ENCODE results near the gene AAMP.

Gene AAMP

DNA sequence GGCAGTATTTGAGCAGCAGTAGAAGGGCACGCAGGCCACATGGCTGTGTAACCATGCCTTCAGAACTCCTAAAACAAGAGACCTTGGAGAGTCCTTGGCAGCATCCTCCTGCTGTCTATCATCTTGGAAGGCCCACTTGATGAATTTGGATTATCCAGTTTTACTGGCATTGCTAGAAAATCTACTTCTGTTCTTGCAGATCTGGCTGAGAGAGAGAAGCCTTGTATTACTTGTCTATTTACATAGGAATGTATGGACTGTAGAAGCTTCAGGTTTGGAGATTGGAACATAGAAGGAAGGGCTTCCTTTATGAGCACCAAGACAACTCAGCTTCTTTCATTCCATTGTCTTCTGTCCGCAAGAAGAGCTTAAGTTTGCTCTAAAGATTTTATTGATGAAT, 25.3 kb downstream of the AAMP start:
- no peak for DNase-seq (ENCODE audit: low read depth)
- TF ChIP-seq CTCF (conservative IDR thresholded peaks at IDR 0.05; ENCODE audit: control insufficient read depth, insufficient read depth, low read depth, low read length): no peak
- H3K4me3 ChIP-seq (ENCODE audit: control insufficient read depth, low read depth, low read length): no peak overlapping the region

DNA sequence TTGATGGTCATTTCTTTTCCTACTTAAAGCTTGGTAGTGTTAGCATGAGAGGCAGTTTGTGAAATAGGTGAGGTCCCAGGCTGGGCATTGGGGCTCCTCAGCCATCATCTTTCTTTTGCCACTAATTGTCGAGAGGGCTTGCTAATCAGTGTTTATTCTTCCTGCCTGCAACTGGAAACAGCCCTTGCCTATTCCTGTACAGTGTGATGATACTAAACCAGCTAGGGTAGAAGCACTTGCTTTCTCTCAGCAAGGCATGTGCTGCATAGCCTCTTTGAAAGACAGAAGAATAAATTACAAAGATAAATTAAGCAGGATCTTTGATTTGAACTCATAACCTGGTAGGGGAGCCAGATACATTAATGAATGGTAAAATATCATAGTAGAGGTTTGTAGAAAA, 25.7 kb downstream of the AAMP start:
- no peak for TF ChIP-seq CTCF (conservative IDR thresholded peaks at IDR 0.05; ENCODE audit: control insufficient read depth, insufficient read depth, low read depth, low read length)
- no peak overlapping the region for H3K4me3 ChIP-seq (ENCODE audit: control insufficient read depth, low read depth, low read length)
- no peak for DNase-seq (ENCODE audit: low read depth)

- DNase-seq (ENCODE audit: low read depth): no peak
- no peak overlapping the region for H3K4me3 ChIP-seq (ENCODE audit: control insufficient read depth, low read depth, low read length)
- no peak for TF ChIP-seq CTCF (conservative IDR thresholded peaks at IDR 0.05; ENCODE audit: control insufficient read depth, insufficient read depth, low read depth, low read length)
These were observed 31.1 kb downstream of the AAMP start for GRCh38 chr2:218238887-218239286.

DNA sequence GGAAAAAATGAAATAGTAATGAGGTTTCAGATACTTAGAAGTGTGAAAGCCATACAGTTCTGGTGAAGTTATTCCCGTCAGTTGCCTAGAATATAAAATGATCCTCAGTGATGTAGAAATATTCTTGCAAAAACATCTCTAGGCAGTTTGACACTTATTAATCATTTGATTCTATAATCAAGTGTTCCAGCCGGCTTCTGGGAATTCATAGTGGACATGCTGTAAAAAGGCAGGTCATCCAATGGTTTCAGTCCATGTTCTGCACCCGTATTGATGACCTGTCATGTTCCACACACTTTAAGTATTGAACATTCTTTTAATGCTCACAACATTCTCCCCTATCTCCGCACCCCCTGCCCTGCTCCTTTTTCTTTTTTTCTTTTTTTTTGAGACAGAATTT, 33.1 kb downstream of the AAMP start:
- no peak for TF ChIP-seq CTCF (conservative IDR thresholded peaks at IDR 0.05; ENCODE audit: control insufficient read depth, insufficient read depth, low read depth, low read length)
- H3K4me3 ChIP-seq (ENCODE audit: control insufficient read depth, low read depth, low read length): no peak overlapping the region
- no peak for DNase-seq (ENCODE audit: low read depth)

DNA sequence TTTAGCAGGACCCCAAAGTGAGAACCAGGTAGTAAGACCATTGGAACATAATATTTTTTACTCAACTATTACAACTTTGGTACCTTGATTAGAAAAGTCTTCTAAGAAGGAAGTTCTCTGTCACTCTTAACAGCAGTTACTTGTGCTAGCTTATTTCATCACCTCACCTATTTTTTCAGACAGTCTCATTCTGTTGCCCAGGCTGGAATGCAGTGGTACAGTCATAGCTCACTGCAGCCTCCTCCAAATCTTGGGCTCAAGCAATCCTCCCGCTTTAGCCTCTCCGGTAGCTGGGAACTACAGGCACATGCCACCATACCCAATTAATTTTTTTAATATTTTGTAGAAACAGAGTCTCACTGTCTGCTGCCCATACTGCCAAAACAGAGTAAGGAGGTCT, 34.9 kb downstream of the AAMP start:
- TF ChIP-seq CTCF (conservative IDR thresholded peaks at IDR 0.05; ENCODE audit: control insufficient read depth, insufficient read depth, low read depth, low read length): no peak
- no peak overlapping the region for H3K4me3 ChIP-seq (ENCODE audit: control insufficient read depth, low read depth, low read length)
- DNase-seq (ENCODE audit: low read depth): no peak

DNA sequence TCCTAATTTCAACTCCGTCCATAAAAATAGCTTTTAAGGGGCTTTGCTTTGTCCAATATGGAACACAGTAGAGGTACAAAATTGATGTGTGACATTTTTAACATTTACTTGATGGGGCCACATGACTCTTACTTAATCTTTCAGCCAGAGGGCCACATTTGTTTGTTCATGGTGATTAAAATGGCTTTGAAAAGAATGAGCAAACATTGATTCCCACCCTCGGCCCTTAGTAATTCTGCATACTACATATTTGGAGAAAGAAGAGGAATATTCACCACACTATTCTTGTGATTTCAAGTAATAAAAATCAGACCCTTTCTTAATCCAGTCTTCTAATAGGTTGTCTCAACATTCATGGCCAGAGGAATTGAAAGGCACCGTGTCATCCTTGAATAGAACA, 35.4 kb downstream of the AAMP start:
- no peak for TF ChIP-seq CTCF (conservative IDR thresholded peaks at IDR 0.05; ENCODE audit: control insufficient read depth, insufficient read depth, low read depth, low read length)
- H3K4me3 ChIP-seq (ENCODE audit: control insufficient read depth, low read depth, low read length): no peak overlapping the region
- no peak for DNase-seq (ENCODE audit: low read depth)

- TF ChIP-seq CTCF (conservative IDR thresholded peaks at IDR 0.05; ENCODE audit: control insufficient read depth, insufficient read depth, low read depth, low read length): no peak
- H3K4me3 ChIP-seq (ENCODE audit: control insufficient read depth, low read depth, low read length): no peak overlapping the region
- no peak for DNase-seq (ENCODE audit: low read depth)
These were observed 36.4 kb downstream of the AAMP start for GRCh38 chr2:218233543-218233942.
